Measurements from ENCODE around the gene PAK5.

PAK5 gene

DNA sequence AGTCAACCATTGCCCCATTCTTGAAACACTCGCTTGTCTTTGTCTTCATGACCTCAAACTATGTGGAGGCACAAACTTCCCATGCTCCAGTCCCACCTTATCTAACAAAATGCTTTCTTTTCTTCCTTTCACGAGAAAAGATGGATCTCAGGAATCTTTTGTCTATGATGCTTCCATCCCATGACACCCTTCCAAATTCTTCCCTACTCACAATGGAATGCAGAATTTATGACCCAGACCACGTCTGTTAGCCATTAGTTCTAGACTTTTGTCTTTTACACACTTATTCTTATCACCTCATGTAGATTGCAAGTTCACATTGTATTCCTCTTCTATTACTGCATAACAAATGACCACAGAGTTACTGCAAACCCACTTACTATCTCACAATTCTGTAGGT is 348.7 kb downstream of the PAK5 start:
- TF ChIP-seq, protein P1, sequence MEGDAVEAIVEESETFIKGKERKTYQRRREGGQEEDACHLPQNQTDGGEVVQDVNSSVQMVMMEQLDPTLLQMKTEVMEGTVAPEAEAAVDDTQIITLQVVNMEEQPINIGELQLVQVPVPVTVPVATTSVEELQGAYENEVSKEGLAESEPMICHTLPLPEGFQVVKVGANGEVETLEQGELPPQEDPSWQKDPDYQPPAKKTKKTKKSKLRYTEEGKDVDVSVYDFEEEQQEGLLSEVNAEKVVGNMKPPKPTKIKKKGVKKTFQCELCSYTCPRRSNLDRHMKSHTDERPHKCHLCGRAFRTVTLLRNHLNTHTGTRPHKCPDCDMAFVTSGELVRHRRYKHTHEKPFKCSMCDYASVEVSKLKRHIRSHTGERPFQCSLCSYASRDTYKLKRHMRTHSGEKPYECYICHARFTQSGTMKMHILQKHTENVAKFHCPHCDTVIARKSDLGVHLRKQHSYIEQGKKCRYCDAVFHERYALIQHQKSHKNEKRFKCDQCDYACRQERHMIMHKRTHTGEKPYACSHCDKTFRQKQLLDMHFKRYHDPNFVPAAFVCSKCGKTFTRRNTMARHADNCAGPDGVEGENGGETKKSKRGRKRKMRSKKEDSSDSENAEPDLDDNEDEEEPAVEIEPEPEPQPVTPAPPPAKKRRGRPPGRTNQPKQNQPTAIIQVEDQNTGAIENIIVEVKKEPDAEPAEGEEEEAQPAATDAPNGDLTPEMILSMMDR (IDR thresholded peaks at IDR 0.05; ENCODE audit: control insufficient read depth, insufficient read depth, low read depth, low read length, missing control alignments), result no peak
- H3K4me3 ChIP-seq (ENCODE audit: control insufficient read depth, low read depth, low read length), result no peak overlapping the region
- DNase-seq (ENCODE audit: low read depth), result no peak

DNA sequence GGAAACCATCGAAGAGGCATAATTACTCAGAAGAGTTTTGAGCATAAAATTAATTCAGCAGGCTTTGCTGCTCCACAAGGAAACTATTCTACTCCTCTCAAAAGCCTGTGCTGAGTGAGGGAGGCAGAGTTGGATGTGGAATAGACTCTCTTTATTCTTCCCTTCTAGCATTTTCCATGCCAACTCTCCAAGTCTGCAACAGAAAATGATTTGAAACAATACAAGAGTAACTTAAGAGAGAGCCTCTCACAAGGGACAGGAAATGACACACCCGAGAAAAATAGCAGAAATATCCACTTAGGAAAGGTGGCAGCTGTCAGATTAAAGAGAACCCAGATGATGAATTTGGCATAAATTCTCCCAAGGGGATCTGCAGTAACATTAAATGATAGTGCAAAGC is 350.8 kb downstream of the PAK5 start:
- H3K4me3 ChIP-seq (ENCODE audit: control insufficient read depth, low read depth, low read length), result no peak overlapping the region
- DNase-seq (ENCODE audit: low read depth), result no peak
- TF ChIP-seq, protein P1 (IDR thresholded peaks at IDR 0.05; ENCODE audit: control insufficient read depth, insufficient read depth, low read depth, low read length, missing control alignments), result no peak
